ENCODE results near the gene PIM3. TPM values are rescaled to one million over a fixed set of nuclear protein-coding genes. Genes with fewer than 3 reads are reported as not detected.

Gene PIM3
- polyA plus RNA-seq, 1 donor: 19.8 TPM

GRCh38 chr22:50008151-50009040 is 47.8 kb downstream of the PIM3 start:
- no peak for DNase-seq

DNA sequence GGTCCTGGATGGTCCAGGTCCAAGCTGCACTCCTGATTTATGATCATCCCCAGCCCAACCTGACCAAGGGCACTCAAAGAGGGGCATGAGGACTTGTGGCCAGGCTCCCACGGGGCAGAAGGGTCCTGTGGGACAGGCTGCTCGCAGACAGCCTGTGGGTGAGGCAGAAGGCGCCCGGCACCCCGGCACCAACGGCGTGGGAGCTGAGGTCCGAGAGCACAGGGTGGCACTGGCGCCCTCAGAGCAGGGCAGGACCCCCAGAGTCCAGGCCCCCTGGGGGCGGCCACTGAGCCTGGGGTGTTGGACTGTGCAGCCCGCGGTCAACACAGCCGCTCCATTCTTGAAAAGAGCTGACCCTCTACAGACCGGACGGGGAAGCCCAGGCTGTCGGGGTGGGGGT is 48.7 kb downstream of the PIM3 start:
- DNase-seq: no peak

DNA sequence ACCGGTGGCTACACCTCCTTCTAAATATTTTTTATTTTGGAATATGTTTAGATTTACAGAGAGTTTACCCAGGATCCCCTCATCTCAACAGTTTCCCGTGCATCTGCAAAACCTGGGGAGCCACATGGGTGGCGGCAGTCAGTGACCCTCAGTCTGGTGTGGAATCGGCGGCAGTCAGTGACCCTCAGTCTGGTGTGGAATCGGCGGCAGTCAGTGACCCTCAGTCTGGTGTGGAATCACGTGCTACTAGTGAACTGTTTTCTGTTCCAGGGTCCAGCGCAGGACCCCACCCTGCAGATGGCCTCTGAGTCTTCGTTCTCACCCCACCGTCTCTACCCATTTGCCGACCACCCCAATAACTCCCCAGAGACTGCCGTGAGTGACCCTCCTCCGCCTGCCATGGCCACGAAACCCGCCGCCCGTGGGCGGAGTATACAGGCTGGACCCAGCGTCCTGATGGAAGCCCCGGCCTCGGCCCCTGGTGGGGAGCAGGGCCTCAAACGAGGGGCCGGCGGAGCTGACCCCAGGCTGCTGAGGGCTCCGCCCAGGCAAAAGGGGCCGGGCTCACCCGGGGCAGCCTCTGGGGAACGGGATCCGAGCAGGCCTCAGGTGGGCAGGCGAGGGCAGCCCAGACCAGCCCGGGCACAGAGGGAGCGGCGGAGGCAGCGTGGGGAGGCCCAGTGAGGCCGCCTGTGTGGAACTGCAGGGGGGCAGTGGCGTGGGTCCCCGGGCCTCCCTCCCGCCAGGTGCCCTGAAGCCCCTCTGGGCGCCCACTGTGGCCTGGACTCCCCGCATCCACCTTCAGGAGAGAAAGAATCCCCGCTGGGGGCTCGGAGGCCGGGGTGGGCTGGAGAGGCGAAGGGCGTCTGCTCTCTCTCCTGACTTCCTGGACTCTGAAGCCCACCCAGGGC is 49.4 kb downstream of the PIM3 start:
- no peak for DNase-seq

GRCh38 chr22:50010676-50011446 is 50.3 kb downstream of the PIM3 start:
- DNase-seq: no peak

- DNase-seq: no peak
Measured at GRCh38 chr22:50011447-50012210, 51.1 kb downstream of the PIM3 start.

DNA sequence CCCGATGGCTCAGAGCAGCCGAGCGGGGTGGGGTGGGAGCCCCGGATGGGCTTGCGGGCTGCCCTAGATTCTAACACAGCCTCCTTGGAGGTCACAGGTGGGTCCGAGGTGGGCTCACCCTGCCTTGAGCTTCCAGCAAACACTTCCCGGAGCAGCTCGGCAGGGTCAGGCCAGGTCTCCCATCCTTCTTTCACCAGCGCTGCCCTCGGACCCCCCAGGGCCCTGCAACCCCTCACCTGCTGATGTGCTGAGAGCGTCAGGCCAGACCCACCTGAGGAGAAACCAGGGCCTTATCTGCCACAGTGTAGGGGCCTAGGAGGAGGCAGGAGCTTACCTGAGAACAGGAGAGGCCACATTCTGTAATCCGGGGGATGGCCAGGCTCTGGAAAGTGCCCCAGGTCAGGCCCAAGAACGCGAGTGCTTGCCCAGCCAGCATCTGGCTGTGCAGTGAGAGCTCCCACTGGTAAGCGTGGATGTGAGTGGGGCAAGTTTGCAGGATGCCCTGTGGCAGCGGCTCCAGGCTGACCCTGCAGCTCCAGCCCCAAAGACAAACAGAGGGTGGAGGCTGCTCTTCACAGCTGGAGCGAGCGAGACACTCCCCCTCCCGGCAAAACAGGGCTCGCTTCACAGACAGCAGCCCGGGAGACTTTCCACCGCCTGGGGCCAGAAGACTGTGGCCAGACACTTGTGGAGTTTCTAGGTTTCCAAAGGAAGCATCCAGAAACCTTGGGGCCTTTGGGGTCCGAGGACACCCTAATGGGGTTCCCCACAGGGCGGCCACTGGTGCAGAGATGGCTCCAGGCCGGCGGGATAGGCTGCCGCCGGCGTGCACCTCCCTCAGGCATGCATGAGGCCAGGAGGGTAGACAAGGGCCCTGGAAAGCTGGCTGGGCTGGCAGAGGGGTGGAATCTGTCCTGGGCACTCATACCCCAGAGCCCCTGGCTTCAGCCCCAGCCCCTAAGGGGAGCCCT is 51.9 kb downstream of the PIM3 start, which contains the start of gene IL17REL:
Gene IL17REL, minus strand, starts transcription at position 555 of the 971 bp plus-strand sequence. Its CDS starts 119 bp downstream, at position 436.
- DNase-seq: no peak

Other genes starting within 250 kb of the PIM3 start
- gene BRD1, start 132.9 kb upstream of the PIM3 start, polyA plus RNA-seq (ENCODE audit: insufficient read length): 31.0 TPM
- gene ZBED4, start 106.9 kb upstream of the PIM3 start, polyA plus RNA-seq (ENCODE audit: insufficient read length): 13.5 TPM
- gene ALG12, start 42.3 kb upstream of the PIM3 start, polyA plus RNA-seq (ENCODE audit: insufficient read length): 16.4 TPM
- gene CRELD2, start 42.1 kb upstream of the PIM3 start, polyA plus RNA-seq (ENCODE audit: insufficient read length): 19.4 TPM
- not detected for gene IL17REL, start 52.0 kb downstream of the PIM3 start, polyA plus RNA-seq (ENCODE audit: insufficient read length)
- gene TTLL8, start 97.5 kb downstream of the PIM3 start, polyA plus RNA-seq (ENCODE audit: insufficient read length): not detected
- gene MLC1, start 124.7 kb downstream of the PIM3 start, polyA plus RNA-seq (ENCODE audit: insufficient read length): 1.3 TPM
- gene MOV10L1, start 129.2 kb downstream of the PIM3 start, polyA plus RNA-seq (ENCODE audit: insufficient read length): 0.58 TPM
- 0.14 TPM for gene PANX2, start 210.0 kb downstream of the PIM3 start, polyA plus RNA-seq (ENCODE audit: insufficient read length)
- gene TRABD, start 225.1 kb downstream of the PIM3 start, polyA plus RNA-seq (ENCODE audit: insufficient read length): 23.3 TPM
- gene SELENOO, start 240.2 kb downstream of the PIM3 start, polyA plus RNA-seq (ENCODE audit: insufficient read length): 17.8 TPM

All from hindlimb muscle (tissue), 1 donor.